ENCODE results near the gene C17orf107.

C17orf107 gene

GRCh38 chr17:4937553-4937952 lies 38.2 kb downstream of the C17orf107 start:
- no peak for DNase-seq (ENCODE audit: low read depth)

- no peak for DNase-seq (ENCODE audit: low read depth)
These were observed 38.7 kb downstream of the C17orf107 start for GRCh38 chr17:4938069-4938491.

GRCh38 chr17:4938688-4939545 lies 39.6 kb downstream of the C17orf107 start:
- no peak for DNase-seq (ENCODE audit: low read depth)

GRCh38 chr17:4939546-4939795 lies 40.1 kb downstream of the C17orf107 start:
- no peak for DNase-seq (ENCODE audit: low read depth)

GRCh38 chr17:4939796-4940554 lies 40.6 kb downstream of the C17orf107 start, which contains the start of the genes RNF167 and SLC25A11:
Gene RNF167, plus strand, starts transcription at chr17:4940268. Its CDS starts 642 bp downstream, at chr17:4940910.
Gene SLC25A11, minus strand, starts transcription at chr17:4940046. Its CDS starts 136 bp downstream, at chr17:4939910.
- DNase-seq (ENCODE audit: low read depth), result peak; percentile 99

GRCh38 chr17:4940555-4941318 lies 41.4 kb downstream of the C17orf107 start:
- DNase-seq (ENCODE audit: low read depth), result no peak

GRCh38 chr17:4941319-4941610 lies 41.9 kb downstream of the C17orf107 start:
- DNase-seq (ENCODE audit: low read depth), result no peak

GRCh38 chr17:4942760-4943508 lies 43.6 kb downstream of the C17orf107 start:
- no peak for DNase-seq (ENCODE audit: low read depth)

- DNase-seq (ENCODE audit: low read depth), result no peak
These were observed 44.8 kb downstream of the C17orf107 start for GRCh38 chr17:4944163-4944553.

GRCh38 chr17:4944554-4945175 lies 45.3 kb downstream of the C17orf107 start:
- DNase-seq (ENCODE audit: low read depth), result no peak

- DNase-seq (ENCODE audit: low read depth), result peak; percentile 86
These were observed 46.0 kb downstream of the C17orf107 start for GRCh38 chr17:4945176-4945943.

GRCh38 chr17:4945944-4946280 lies 46.6 kb downstream of the C17orf107 start:
- DNase-seq (ENCODE audit: low read depth), result no peak

GRCh38 chr17:4946312-4946976 lies 47.1 kb downstream of the C17orf107 start:
- DNase-seq (ENCODE audit: low read depth), result no peak

GRCh38 chr17:4947010-4947410 lies 47.7 kb downstream of the C17orf107 start:
- no peak for DNase-seq (ENCODE audit: low read depth)

GRCh38 chr17:4947411-4948165 lies 48.3 kb downstream of the C17orf107 start:
- no peak for DNase-seq (ENCODE audit: low read depth)

GRCh38 chr17:4948166-4948930 lies 49.0 kb downstream of the C17orf107 start, which contains the start of gene PFN1:
Gene PFN1, minus strand, starts transcription at chr17:4948530. Its CDS starts 136 bp downstream, at chr17:4948394.
- peak; percentile 91 for DNase-seq (ENCODE audit: low read depth)

- peak; percentile 86 for DNase-seq (ENCODE audit: low read depth)
These were observed 49.6 kb downstream of the C17orf107 start for GRCh38 chr17:4948931-4949320.

GRCh38 chr17:4949321-4950074 lies 50.2 kb downstream of the C17orf107 start:
- DNase-seq (ENCODE audit: low read depth), result no peak
